Stimulated activated CD8-positive, alpha-beta memory T cell treated with anti-CD3 and anti-CD28 coated beads, Interleukin-12 subunit alpha, Interleukin-12 subunit beta, amount 100 ng/mL, for 1 hour (primary cell): ENCODE data around the gene TINAGL1.

Experiments used
- DNase-seq: peaks from one replicate; pipeline ENCODE4 v3.0.0-alpha.2; 2020; ENCODE audit warnings: low read depth

TINAGL1 gene

DNA sequence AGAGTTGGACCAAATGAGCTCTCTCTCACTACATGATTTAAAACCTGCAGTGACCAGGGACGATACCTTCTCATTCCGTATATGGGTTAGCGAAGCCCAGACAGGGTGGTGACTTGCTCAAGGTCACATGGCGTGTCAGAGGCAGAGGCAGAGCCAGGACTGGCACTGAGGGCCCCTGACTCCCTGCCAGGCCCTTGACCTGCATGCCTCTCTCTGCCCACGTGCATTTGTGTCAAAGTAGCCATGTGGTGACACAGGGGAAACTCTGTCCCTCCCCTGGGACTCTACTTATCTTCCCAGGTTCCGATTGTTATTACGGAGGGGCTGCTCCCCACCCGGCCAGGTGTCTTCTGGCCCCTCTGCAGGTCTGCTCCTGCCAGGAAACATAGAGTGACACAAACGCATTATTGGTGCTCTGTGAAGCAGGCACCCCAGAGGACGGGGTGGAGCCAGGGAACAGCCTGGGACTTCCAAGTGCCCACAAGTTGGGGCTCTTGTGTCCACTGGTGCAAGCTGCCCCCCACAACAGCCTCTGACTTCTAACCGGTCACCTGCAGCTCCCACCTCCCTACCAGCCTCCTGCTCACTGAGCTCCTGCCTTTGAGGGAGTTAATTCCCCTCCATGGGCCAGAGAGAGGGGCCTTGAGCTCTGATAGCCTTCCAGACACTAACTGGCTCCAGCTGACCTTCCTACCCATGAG lies 7.3 kb upstream of the TINAGL1 start:
- DNase-seq, result no peak

DNA sequence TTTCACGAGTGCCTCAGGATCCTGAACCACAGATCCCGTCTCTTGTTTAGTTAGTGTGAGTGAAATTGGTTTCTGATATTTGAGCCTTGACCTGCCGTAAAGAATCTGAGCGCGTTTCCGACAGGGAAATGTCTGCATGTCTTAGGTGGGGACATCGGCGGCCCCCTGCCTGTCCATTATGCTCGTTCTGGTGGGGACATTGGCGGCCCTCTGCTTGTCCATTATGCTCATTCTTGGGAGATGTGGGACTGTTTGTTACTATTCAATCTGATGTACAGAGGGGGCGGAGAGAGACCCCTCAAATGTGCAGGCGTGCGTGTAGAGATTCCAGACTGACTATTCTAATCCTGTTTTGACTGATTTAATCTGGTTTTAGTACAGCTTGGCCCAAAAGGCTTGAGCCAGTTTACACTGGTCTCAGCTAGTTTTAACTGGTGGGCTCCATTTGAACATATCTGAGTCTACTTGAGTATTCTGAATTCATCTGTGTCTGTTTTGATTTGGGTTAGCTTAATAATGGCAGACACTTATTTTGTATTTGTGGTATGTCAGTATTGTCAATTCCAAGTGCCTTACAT lies 6.6 kb upstream of the TINAGL1 start:
- DNase-seq, result no peak

DNA sequence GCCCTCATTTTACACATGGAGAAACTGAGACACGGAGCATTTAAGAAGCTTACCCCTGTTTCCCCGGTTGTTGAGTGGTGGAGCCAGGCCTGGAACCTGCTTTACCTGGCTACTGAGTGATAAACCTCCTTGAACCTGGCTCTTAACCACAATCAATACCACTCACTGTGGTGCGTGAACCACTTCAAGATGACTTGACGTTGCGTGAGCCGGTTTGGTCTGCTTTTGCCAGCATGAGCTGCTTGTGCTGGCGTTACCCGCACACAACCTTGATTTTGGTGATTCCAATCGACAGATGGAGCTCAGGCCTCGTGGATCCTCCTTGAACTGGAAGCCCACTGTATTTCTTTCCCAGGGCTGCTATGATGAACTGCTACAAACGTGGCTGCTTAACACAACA lies 6.1 kb upstream of the TINAGL1 start:
- no peak for DNase-seq

DNA sequence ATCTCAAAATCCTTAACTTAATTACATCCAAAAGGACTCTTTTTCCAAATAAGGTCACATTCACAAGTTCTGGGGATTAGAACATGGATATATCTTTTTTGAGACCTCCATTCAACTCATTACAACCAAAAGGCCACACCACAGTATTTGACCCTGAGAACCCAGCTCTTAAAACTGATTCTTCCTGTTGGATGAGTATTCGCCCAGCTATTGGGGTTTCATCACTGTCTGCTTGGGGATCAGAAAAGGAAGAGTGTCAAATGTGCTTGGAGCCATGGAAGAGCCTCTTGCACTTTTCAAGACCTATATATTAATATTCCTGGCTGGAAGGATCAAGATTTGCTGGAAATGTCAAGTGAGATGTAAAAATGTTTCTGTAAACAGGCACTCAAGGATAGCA lies 5.4 kb upstream of the TINAGL1 start:
- no peak for DNase-seq

DNA sequence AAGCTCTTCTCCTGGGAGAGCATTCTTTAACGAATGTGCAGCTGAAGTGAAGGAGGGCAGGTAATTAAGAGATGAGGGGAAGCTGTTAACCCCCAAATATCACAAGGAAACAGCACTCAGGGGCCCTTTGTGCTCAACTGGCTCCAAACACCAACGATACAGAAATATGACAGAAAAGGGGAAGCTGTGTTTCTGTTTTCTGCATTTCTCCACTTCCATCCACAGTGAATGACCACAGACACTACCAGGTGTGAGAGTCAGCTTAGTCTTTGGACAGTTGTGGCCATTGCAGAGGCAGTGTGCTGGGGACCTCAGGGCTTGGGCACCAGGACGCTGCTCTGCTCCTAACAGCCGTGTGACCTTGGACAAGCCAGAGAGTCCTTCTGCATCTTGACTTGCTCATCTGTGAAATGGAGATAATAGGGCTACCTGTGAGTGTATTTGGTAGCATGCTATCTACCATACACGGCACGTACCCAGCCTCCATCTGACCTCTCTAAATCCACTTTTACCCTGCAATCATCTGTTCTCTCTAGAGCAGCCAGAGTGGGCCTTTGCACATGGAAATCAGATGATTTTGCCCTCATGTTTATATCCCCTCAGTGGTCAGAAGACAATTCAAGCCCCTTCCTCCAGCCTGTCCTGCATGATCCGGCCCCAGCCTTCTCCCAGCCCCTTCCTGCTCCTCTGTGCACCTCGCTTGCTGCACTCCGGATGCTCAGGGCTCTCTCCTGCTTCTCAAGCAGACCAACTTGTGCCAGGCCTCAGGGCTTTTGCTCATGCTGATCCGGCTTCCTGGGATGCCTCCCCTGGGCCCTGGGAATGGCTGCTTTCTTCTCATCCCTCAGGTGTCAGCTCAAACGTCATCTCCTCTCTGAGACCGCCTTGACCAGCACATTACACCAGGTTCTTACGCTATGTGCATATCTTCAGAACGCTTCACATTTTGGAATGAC lies 4.7 kb upstream of the TINAGL1 start:
- DNase-seq, result no peak

DNA sequence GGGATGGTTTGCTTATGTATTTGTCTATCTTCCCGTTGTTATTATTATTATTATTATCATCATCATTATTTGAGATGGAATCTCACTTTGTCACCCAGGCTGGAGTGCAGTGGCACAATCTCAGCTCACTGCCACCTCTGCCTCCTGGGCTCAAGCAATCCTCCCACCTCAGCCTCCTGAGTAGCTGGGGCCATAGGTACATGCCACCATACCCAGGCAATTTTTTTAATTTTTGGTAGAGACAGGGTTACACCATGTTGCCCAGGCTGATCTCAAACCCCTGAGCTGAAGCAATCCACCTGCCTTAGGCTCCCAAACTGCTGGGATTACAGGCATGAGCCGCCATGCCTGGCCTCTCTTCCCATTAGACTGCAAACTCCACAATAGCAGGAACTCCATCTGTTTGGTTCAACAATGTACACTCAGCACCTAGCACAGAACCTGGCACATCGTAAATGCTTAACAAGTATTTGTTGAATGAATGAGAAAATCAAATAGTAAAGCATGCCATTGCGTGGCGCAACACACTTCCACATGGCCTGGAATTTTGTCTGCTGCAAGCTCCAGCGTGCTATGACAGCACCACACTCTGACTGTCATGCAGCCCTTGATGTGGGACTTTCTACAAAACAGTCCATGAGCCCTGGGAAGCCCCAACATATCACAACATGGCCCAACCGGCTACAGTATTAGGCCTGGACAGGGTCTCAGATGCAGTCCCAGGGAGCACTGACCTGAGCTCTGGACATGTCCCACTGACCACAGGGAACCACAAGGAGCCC lies 3.8 kb upstream of the TINAGL1 start:
- no peak for DNase-seq

DNA sequence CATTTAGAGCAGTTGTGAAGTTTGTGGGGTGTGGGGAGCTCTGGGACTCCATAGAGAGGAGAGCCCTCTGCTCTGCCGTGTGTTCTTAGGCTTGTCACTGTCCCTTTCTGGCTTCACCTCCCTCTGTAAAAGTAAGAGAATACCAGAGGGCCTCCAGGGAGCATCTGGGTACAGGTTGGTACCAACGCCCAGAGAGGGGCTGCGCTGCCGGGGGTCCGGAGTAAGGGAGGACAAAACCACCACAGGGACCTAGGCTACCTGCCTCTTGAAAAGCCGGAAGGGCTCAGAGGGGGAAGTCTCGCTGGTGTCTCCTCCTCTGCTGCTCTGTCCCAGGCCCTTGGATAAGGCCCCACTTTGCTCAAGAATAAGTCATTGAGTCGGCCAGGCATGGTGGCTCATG lies 3.1 kb upstream of the TINAGL1 start:
- DNase-seq, result no peak

DNA sequence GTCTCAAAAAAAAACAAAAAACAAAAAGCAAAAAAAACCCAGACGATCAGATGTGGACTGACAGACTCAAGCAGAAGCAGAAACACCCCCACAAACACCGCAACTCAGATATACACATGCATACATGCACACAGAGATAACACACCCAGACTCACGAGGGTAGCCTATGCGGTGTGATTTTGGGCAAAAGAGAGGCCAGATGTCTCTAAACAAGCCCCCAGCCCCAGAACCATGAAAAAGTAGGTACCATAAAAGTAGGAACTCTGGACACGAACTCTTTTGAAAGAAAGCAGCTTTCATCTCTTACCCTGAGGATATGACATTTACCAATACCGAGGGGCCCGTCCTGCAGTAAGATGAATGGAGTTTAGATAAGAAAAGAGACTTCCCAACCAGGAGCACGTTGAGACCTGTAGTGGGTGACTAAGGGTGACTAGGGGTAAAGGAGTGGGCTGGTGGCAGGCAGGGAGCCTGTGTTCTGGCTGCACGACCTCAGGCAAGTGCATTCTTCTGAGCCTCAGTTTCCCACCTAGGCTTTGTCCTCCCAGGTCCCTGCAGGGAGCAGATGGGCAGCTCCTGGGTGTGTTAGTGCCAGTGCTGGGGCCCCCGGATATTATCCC lies 1.5 kb upstream of the TINAGL1 start:
- no peak for DNase-seq

DNA sequence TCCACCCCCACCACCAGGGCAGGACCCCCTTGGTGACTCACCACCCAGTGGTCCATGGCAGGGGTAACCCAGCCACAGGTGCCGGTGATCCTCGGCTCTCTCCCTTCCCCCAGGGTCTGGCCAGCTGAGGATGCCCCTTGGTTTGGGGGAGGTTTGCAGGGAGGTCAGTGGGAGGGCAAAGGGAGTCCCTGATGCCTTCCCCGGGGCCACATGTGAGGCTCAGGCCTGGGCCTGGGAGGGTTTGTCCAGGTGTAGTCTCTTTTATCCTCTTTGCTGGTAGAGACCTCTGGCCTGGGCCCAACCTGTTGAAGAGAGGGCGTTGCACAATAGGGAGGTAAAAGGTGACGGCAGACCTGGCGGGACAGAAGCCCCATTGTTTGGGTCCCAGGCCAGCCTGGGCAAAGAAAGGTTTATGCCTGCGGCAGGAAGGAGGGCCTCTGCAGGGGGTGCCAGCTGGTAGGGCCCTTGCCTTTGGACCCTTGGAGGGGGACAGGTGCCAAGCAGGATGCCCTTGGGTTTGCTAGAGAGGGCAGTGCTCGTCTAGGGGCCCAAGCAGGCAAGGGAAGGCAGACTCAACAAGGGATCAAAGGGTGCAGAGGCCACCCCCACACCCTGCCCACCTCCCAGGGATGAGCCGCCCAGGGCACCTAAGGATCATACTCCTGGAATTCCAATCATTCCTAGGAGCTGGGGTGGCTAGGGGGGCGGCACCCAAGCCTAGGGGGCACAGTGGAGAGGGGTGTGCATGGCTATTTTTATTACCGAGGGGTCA lies 760 bp upstream of the TINAGL1 start:
- DNase-seq, result no peak

DNA sequence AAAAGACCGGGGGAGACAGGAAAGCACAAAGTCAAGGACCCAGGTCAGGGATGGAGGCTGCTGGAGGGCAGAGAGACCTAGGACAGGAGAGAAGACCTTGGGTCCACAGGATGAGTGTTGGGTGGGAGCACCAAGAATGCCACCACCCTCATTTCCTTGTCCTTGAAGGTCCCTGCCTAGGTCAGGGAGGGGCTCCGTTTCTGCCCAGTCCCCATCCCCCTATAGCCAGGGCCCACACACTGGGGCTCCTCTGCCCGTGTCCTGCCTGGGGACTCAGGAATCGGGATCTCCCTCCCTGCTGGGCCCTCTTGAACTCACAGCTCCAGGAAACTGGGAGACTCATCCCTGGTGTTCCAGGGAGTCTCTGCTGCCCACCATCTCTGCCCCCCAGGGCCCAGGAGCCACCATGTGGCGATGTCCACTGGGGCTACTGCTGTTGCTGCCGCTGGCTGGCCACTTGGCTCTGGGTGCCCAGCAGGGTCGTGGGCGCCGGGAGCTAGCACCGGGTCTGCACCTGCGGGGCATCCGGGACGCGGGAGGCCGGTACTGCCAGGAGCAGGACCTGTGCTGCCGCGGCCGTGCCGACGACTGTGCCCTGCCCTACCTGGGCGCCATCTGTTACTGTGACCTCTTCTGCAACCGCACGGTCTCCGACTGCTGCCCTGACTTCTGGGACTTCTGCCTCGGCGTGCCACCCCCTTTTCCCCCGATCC lies 584 bp downstream of the TINAGL1 start:
- DNase-seq, result no peak

DNA sequence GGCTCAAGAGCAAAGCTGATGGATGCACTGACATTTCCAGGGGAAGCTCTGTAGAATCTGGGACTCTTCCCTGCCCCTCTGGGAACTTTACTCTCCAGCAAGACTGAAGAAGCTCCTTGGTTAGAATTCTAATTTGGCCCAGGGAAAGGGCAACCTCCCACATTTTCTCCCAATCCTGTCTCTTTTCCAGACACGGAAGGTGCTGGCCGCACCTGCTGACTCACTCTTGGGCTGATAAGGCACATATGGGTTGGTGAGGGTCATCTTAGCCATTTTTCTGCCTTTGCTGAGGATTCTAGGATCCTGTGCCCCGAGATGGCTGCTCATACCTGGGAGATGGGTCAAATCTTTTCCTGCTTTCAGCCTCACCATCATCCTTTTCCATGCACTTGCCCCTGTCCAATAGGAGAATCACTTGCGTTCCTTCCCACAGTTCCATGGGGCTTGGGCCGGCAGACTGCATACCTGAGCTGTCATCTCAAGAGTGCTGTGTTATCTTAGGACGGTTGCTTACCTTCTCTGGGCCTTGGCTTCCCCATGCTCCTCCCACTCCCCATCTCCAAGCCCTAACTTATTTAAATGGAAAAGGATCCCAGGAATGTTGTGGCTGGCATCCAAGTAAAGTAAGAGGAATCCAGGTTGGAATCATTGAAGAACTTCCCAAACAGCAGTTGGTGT lies 1.3 kb downstream of the TINAGL1 start:
- no peak for DNase-seq

DNA sequence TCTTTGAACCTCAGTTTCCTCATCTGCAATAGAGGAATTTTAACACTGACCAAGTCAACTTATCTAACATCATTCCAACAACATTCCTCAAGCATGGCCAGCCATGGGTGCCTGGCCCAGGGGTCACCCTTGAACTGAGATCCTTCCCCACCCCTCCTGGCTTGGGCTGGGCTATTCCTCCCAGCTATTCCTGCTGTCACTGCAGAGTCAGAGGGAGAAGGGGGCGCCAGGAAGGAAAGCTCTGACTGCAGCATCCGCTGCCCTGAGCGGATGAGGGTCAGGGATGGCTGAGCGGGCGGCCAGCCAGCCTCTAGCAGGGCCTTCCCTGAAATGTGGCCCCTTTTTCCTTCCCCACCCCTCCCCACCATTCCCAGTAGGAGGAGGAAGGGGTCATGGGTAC lies 3.1 kb downstream of the TINAGL1 start:
- DNase-seq, result no peak

DNA sequence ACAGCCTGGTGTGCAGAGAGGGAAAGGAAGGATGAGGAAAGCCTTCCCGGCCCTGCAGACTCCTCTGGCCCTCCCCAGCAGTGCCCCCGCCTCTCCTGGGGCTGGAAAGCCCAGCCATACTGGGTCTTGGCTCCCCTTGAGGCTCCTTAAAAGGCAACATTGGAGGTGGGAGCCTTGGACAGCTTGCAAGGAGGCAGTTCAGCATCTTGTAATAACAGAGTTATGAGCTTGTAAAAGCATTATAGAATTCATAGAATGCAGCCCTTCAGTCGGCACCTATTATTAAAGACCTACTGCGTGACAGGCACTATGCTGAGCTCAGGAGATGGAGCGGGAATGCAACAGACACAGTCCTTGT lies 4.2 kb downstream of the TINAGL1 start:
- no peak for DNase-seq

DNA sequence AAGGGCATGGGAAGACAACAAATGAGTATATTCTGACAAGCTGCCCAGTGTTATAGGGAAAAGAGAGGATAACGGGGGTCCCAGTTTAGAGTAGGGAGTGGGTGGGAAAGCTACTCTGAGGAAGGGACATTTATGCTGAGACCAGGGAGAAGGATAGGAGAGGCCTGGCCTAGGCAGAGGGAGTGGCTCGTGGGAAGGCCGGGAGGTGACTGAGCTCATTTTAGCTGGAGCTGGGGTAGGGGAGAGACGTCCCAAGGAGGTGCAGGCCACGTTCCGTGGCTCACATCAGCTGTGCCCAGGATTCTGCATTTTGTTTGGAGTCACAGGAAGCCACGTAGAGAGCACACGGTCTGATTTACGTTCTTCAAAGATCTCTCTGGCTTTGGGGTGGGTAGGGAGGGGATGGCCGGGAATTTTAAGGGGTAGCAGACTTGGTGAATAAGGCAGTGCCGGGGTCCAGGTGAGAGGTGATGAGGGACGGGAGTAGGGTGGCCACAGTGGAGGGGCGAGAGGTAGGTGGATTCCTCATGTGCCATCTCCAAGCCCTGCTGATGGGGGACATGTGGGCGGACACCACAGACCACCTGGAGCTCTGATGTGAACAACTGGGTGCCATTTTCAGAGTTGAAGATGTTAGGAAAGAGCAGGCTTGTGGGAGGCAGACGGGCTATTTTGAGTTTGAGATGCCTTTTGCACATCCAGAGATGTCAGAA lies 4.7 kb downstream of the TINAGL1 start:
- no peak for DNase-seq

DNA sequence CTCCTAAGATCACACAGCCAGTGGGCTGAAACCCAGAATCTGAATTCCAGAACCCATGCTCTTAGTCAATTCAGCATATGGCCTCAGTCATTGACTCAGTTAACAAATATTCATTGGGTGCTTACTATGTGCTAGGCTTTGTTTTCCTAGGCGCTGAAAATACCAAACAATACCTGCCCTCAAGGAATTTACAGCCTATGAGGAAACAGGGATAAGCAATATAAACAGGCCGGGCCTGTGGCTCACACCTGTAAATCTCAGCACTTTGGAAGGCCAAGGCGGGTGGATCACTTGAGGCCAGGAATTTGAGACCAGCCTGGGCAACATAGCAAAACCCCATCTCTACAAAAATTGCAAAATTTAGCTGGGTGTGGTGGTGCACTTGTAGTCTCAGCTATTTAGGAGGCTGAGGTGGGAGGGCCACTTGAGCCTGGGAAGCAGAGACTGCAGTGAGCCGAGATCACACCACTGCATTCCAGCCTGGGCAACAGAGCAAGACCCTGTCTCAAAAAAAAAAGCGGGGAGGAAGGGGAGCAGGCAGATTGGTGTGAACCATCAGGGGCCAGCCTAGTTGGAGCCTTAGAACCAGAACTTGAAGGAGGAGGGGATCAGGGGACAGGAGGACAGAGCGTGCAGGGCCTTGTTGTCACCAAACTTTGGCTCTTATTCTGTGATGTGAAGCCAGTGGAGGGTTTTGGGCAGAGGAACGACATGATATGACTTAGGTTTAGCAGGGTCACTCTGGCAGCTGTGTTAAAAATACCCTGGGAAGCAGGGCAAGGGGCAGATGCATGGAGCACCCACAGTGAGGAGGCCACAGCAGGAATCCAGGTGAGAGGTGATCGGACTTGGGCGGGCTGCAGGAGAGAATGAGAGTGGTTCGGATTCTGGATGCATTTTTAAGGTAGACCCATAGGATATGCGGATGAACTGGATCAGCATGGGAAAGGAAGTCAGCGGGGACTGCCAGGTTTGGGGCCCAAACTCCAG lies 5.8 kb downstream of the TINAGL1 start:
- no peak for DNase-seq

DNA sequence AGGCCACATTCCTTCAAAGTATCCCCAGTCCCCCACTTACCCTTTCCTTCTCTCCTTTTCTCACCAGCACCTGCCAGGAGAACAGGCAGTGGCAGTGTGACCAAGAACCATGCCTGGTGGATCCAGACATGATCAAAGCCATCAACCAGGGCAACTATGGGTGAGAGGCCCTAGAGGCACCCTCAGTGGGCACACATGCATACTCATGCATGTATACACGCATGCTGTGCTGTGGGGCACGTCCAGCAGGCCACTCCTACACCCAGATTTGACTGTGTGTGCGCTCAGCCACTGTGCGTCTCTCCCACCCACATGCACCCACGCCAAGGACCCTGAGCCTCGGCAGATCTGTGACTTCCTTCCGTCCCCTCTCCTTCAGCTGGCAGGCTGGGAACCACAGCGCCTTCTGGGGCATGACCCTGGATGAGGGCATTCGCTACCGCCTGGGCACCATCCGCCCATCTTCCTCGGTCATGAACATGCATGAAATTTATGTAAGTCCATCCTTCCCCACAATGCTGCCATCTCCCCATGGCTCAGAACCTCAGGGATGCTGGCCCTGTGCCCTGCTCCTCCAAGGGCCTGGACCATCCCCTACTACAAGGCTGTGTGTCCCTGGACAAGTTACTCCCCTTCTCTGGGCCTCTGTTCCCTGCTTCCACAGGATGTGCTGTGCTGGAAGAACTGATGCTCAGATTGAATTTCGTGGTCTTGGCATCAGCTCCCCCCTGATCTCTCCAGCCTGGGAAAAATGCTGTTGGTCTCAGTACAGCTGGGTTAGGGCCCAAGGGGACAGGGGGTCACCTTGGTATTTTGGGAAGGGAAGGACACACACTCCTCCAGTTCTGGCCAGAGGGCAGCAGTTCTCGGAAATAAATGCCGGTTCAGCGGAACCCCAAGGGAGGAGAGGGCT lies 7.0 kb downstream of the TINAGL1 start:
- no peak for DNase-seq
